HuH-7 (cell line): ENCODE results near the gene APOBEC3G.
"Not testable (repeated sequence)": the region's sequence is repeated elsewhere in the genome, so short reads cannot be mapped to it uniquely, and the experiment has no call there.

ENCODE experiments used
- DNase-seq: peaks from one replicate; pipeline ENCODE4 v3.0.0; 2011; ENCODE audit warnings: low spot score

APOBEC3G gene

DNA sequence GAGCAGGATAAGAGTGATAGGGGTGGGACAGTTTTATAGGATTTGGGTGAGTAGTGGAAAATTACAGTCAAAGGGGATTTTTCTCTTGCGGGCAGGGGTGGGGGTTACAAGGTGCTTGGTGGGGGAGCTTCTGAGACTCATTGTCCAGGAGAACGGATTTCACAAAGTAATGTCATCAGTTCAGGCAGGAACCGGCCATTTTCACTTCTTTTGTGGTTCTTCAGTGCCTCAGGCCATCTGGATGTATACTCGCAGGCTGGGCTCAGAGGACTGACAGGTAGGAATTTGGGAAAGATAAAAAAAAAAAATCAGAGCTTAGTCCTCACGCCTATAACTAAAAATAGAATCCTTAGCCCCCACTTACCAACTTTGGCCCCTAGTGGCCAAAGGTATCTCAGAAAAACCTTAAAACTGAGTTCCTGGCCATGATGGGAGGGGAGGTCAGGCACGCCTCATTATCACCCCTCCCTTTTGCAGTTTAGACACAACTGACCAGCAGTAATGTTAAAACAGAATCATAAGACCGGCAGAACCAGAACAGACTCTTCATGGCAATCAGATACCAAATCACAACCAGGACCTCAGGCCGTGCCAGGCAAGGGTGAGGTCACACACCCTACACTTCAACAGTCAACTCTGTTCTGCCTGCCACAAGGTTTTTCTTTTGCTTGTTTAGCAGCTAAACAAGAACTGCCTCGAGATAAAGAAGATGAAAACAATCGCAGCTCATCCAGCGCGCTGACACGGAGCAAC lies 8.9 kb upstream of the APOBEC3G start:
- no peak for DNase-seq

DNA sequence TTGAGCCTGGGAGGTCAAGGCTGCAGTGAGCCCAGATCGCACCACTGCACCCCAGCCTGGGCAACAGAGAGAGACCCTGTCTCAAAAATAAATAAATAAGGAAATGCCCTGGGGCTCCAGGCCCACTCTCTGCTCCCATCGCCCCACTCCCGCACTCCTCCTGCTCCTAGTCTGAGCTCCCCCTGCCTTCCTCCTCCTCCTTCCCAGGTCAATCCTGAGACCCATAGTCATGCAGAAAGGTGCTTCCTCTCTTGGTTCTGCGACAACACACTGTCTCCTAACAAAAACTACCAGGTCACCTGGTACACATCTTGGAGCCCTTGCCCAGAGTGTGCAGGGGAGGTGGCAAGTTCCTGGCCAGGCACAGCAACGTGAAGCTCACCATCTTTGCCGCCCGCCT lies 6.9 kb upstream of the APOBEC3G start:
- no peak for DNase-seq

DNA sequence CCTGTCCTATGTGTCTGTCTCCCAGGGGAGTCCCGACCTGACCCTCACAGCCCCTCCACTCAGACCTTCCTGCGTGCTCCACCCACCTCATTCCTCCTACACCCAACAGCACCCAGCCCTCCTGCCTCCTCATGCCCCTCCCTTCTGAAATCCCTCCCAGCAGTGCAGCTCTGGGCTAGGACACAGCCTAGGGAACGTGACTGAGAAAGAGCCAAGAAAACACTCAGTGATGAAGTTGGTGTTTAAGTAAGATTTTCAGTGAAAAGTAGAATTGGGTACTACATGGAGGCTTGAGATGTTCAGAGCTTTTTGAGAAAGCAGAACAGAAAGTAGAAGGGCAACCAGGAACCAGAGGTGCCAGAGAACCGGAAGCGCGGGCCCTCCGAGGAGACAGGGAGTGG lies 4.5 kb upstream of the APOBEC3G start:
- not testable (repeated sequence) for DNase-seq

DNA sequence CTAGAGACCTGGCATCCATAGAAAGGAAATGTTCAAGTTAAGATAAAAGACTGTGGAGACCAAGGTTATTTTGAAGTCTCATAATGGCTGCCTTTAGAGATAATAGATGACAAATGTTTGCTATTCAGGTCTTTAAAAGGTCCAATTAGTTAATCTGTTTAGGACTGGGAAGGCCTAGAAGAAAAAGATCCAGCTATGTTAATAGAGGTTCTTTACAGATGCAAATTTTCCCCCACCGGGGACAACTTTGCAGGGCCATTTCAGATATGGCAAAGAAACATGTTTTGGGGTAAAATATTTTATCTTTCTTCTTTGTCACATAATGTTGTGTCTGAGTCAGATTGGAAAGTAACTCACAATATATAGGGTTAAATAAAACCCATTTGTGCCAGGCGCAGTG lies 3.1 kb upstream of the APOBEC3G start:
- DNase-seq, result no peak

- DNase-seq, result not testable (repeated sequence)
Observed at GRCh38 chr22:39076155-39077025, 685 bp upstream of the APOBEC3G start.

DNA sequence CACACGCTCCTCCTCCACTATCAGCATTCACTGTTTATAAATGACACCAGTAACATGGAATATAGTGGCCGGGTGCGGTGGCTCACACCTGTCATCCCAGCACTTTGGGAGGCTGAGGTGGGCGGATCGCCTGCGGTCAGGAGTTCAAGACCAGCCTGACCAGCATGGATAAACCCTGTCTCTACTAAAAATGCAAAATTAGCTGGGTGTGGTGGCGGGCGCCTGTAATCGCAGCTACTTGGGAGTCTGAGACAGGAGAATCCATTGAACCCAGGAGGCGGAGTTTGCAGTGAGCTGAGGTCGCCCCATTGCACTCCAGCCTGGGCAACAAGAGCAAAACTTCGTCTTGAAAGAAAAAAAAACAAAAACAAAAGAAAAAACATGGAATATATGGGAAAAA lies 837 bp downstream of the APOBEC3G start:
- DNase-seq, result not testable (repeated sequence)

DNA sequence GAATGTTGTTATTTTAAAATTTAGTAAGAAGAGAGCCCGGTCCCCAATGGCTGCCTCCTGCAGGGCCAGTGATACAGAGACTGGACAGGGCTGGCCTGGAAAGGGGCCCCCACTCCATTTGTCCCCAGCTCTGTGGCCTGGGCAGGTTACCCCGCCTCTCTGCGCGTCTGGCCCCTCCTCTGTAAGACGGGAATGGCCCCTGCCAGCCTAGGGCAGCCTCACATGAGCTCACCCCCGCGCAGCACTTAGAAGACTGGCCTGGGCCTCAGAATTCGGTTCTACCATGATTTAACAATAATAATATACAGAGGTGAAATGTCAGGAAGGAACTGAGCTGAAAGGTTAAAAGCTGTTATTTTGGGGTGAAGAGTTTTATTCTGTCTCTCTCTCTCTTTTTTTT lies 1.3 kb downstream of the APOBEC3G start:
- DNase-seq, result no peak

GRCh38 chr22:39079054-39079637 lies 2.1 kb downstream of the APOBEC3G start:
- not testable (repeated sequence) for DNase-seq

DNA sequence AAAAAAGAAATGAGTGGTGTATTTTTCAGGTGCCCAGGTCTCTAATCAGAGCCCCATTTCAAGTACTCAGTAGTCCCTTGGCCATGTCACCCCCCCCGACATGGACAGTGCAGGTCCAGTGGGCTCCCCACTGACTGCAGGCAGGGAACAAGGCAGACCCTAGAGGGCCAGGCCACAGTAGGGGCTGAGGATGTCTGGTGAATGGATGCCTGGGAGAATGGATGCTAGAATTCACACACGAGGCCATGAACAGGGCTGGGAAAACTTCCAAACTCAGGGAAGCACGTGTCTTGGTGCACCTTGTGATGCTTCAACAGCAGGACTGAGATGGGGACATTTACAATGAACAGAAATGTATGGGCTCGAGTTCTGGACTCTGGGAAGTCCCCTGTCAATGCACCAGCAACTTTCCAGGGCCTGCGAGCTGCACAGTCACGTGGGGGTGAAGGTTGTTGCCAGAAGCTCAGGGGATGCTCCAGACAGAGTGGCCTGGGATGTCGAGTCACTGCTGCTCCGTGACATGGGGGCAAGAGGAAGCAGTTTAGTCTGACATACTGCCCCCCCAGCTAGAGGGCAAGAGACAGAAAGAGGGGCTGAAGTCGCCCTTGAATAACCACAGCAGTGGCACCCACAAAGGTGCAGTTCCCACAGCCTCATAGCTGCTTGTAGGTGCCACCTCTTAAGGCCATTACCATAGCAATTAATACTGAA lies 3.1 kb downstream of the APOBEC3G start:
- DNase-seq, result no peak

- DNase-seq, result no peak
Observed at GRCh38 chr22:39081016-39081415, 3.9 kb downstream of the APOBEC3G start.

DNA sequence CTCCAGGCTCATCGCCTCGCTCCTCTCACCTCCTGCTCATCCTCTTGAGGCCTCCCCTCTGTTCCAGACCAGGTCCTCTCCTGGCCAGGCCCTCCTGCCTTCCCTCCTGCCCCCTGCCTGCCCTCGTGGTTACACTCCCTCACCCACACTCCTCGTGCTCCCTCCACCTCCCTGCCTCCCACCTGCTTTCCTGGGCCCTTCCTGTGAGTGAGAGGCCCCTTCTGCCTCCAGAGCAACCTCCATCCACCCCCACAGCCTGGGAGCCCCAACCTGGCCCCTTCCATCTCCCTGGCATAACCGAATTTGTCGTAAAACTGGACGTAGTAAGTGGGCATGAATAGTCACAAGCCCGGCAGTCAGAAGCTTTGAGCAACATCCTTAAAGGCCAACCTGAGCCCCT lies 4.5 kb downstream of the APOBEC3G start:
- DNase-seq, result no peak

DNA sequence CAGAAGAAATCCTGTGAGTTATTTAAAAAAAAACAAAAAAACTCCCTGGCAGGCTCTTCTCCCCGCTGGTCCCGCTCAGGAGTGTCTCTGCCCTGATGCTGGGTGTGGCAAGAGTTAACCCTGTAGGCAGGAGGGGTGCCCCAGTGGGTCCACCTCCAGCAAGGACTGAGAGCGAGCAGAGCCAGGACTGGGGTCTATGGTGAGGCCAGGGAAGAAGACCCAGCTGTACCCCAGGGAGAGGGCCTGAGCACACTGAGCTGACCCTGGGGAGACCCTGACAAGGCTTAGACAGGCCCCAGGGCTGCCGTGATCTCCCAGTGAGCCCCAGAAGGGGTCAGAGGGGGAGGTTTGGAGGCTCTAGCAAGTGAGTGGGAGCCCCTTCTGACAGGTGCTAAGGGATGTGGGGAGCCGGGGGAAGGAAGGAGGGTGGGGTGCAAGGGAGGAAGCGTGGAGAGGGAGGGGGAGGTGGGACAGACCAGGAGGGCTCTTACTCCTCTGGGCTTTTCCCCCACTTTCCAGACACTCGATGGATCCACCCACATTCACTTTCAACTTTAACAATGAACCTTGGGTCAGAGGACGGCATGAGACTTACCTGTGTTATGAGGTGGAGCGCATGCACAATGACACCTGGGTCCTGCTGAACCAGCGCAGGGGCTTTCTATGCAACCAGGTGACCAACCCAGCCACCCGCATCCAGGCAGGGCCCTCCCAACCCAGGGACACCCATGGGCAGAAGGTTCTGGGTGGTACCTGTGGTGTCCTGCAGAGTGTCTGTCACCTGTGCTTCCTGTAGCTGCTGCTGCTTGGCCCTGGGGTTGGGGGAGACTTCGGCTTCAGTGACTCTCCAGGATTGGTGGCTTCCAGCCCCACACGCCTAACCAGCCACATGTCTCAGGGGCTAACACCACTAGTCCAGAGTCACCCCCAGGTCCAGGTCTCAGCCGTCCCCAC lies 6.4 kb downstream of the APOBEC3G start:
- no peak for DNase-seq

GRCh38 chr22:39084666-39085065 lies 7.6 kb downstream of the APOBEC3G start:
- DNase-seq, result no peak

DNA sequence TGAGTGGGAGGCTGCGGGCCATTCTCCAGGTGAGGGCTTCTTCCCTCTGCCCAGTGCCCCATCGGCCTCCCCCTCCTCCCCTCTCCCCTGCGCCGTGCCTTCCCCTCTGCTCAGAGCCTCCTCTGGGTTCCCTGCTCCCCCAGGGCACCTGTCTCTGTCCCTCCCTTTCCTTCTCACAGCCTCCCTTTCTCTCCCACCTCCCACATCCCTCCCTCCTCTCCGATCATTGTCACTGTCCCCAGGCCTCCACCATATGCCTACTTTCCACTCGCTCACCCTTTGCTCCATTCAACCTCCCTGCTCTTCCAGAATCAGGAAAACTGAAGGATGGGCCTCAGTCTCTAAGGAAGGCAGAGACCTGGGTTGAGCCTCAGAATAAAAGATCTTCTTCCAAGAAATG lies 10.0 kb downstream of the APOBEC3G start:
- DNase-seq, result no peak

DNA sequence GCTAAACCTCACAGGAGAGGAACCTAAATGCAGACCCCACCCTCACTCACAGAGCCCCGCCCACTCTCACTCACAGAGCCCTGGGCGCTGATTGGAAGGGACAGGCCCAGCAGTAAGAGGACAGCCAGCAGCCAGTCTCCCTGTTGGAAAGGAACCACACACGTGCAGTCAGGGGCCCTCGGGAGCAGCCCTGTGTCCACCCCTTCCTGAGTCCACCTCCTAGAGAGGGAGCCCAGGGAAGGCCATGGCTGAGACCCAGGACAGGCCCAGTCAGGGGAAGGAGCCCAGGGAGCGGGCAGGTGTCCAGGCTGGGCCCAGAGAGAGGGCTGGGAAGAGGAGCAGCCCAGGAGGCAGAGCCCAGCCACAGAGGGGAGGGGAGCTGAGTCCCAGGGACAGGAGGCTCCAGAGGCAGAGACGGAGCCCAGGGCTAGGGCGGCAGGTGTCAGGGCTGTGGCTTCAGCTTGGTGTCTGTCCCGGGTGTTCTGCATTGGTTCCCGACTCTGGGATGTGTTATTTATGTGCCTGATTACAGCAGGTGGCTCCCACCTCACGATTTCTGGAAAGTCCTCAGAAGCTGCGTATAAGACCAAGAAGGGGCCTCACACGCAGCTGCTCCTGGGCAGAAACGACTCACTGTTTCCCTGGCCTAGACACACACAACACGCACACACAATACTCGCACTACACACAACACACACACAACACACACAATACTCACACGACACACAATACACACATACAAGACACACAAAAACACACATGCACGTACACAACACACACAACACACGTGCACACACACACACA lies 11.0 kb downstream of the APOBEC3G start:
- DNase-seq, result no peak

DNA sequence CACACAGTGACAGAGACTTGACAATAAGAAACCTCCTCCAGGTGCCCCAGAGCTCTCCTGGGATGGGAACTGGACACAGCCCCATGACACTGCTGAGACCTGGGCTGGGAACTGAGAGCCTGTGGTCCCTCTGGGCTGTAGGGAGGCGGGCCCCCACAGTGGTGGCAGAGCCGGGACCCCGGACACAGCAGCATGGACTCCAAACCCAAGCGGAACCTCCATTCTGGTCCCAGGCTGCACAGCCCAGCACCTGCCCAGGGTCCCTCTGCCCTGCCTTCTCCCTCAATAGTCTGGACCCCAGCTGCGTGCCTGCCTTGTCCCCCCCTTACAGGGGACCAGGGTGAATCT lies 11.6 kb downstream of the APOBEC3G start:
- DNase-seq, result no peak

- no peak for DNase-seq
Observed at GRCh38 chr22:39089928-39090327, 12.9 kb downstream of the APOBEC3G start.

- no peak for DNase-seq
Observed at GRCh38 chr22:39090426-39091064, 13.5 kb downstream of the APOBEC3G start.

DNA sequence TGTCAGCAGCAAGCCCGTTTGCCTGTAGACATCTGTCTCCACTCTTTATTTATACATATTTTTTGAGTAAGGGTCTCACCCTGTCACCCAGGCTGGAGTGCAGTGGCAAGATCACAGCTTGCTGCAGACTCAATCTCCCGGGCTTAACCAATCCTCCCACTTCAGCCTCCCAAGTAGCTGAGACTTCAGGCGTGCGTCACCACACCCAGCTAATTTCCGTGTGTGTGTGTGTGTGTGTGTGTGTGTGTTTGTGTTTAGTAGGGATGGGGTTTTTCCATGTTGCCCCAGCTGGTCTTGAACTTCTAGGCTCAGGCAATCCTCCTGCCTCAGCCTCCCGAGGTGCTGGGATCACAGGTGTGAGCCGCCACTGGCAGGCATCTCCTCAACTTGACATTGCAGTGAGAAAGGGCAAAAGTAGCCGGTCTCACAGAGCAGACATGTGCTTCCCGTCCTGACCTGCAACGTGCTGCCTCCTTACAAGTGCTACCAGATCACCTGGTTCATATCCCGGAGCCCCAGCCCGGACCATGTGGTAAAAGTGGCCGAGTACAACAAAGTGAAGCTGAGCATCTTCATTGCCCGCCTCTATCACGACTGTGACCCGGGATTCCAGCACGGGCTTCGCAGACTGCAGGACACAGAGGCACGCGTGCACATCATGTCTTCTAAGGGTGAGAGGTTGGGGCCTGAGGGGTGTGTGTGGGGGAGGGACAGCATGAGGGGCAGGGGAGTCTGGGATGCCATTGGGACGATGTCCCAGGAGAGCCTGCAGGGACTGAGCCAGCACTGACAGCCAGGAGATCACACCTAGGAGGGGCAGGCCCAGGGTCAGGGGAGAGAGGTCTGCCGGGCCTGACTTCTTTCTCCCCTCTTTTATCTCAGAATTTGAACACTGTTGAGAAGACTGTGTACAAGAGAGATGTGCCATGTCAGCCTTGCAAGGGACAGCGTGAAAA lies 14.3 kb downstream of the APOBEC3G start:
- no peak for DNase-seq
